ENCODE results near the gene COP1. TPM values are rescaled to one million over a fixed set of nuclear protein-coding genes. Genes with fewer than 3 reads are reported as not detected.

The COP1 gene
- total and polyA plus RNA-seq, 5 experiments from 2014 or later = 32.1 to 47.3 (median 42.7) TPM

GRCh38 chr1:175976865-175977642, 230.0 kb downstream of the COP1 start:
- Mint-ChIP-seq H3K9me3 (peaks cover 0 to 5% (median 0%) of the 10 kb centered on the region in 9 donors), H3K36me3 (peaks cover 8 to 75% (median 47%) of the 10 kb centered on the region in 3 donors), H3K27ac (no peak overlapping the region), H3K4me3 (no peak overlapping the region), H3K4me1 (peaks cover 0 to 8% (median 4%) of the 10 kb centered on the region in 4 donors), H3K27me3 (no peaks in the 10 kb centered on the region)
- no peak for DNase-seq
- POLR2A ChIA-PET = no interaction called here
- no peak for ATAC-seq

GRCh38 chr1:175969231-175969630, 237.9 kb downstream of the COP1 start:
- peaks cover 12 to 44% (median 32%) of the 10 kb centered on the region in 3 donors for H3K36me3 Mint-ChIP-seq
- ATAC-seq (no peak), DNase-seq (no peak)
- H3K9me3 Mint-ChIP-seq = no peaks in the 10 kb centered on the region
- H3K27ac Mint-ChIP-seq = no peak overlapping the region
- no peak overlapping the region for H3K4me3 Mint-ChIP-seq
- no peaks in the 10 kb centered on the region for H3K27me3 Mint-ChIP-seq
- H3K4me1 Mint-ChIP-seq = peaks cover 0 to 3% (median 2%) of the 10 kb centered on the region in 4 donors
- POLR2A ChIA-PET = no interaction called here

GRCh38 chr1:175968486-175969172, 238.5 kb downstream of the COP1 start:
- POLR2A ChIA-PET = no interaction called here
- H3K4me3 Mint-ChIP-seq = no peak overlapping the region
- ATAC-seq (no peak), DNase-seq (no peak)
- H3K4me1 Mint-ChIP-seq = peaks cover 0 to 3% (median 2%) of the 10 kb centered on the region in 4 donors
- no peaks in the 10 kb centered on the region for H3K27me3 Mint-ChIP-seq
- peaks cover 12 to 38% (median 33%) of the 10 kb centered on the region in 3 donors for H3K36me3 Mint-ChIP-seq
- no peaks in the 10 kb centered on the region for H3K9me3 Mint-ChIP-seq
- H3K27ac Mint-ChIP-seq = no peak overlapping the region

- no peak for ATAC-seq
- Mint-ChIP-seq H3K9me3 (no peaks in the 10 kb centered on the region), H3K4me1 (peaks cover 0 to 10% (median 6%) of the 10 kb centered on the region in 4 donors), H3K4me3 (no peak overlapping the region), H3K27me3 (no peaks in the 10 kb centered on the region), H3K36me3 (peaks cover 10 to 47% (median 45%) of the 10 kb centered on the region in 3 donors), H3K27ac (peak overlapping the region in 1 of 10 donors; percentile 1)
- POLR2A ChIA-PET = no interaction called here
- no peak for DNase-seq
These were observed 243.3 kb downstream of the COP1 start for GRCh38 chr1:175963740-175964139.

- ATAC-seq = no peak
- POLR2A ChIA-PET = no interaction called here
- peak overlapping the region in 2 of 10 donors; percentile 24 to 32 for H3K27ac Mint-ChIP-seq
These were observed 246.9 kb downstream of the COP1 start for GRCh38 chr1:175960169-175960568.

GRCh38 chr1:175951627-175952026, 255.5 kb downstream of the COP1 start:
- ATAC-seq (no peak), DNase-seq (no peak)
- H3K9me3 Mint-ChIP-seq = peaks cover 0 to 7% (median 0%) of the 10 kb centered on the region in 9 donors
- peaks cover 22 to 81% (median 73%) of the 10 kb centered on the region in 3 donors for H3K36me3 Mint-ChIP-seq
- H3K4me1 Mint-ChIP-seq = peaks cover 0 to 6% (median 3%) of the 10 kb centered on the region in 4 donors
- no peak overlapping the region for H3K4me3 Mint-ChIP-seq
- POLR2A ChIA-PET = no interaction called here
- H3K27me3 Mint-ChIP-seq = no peaks in the 10 kb centered on the region
- H3K27ac Mint-ChIP-seq = peak overlapping the region in 1 of 10 donors; percentile 12

More at GRCh38 chr1:175960169-175960568, 246.9 kb downstream of the COP1 start:
- no peak for DNase-seq
- Mint-ChIP-seq H3K36me3 (peaks cover 9 to 61% (median 51%) of the 10 kb centered on the region in 3 donors), H3K4me3 (no peak overlapping the region), H3K4me1 (peaks cover 0 to 12% (median 5%) of the 10 kb centered on the region in 4 donors), H3K9me3 (no peaks in the 10 kb centered on the region), H3K27me3 (no peaks in the 10 kb centered on the region)

GRCh38 chr1:175947771-175948170, 259.3 kb downstream of the COP1 start:
- no peak for ATAC-seq
- Mint-ChIP-seq H3K36me3 (peaks cover 29 to 83% (median 82%) of the 10 kb centered on the region in 3 donors), H3K9me3 (peaks cover 0 to 9% (median 2%) of the 10 kb centered on the region in 9 donors), H3K27me3 (no peaks in the 10 kb centered on the region), H3K27ac (peak overlapping the region in 1 of 10 donors; percentile 36), H3K4me3 (no peak overlapping the region), H3K4me1 (peaks cover 0 to 3% (median under 1%) of the 10 kb centered on the region in 4 donors)
- no peak for DNase-seq
- POLR2A ChIA-PET = no interaction called here

GRCh38 chr1:175944591-175944990, 262.5 kb downstream of the COP1 start:
- Mint-ChIP-seq H3K4me3 (no peak overlapping the region), H3K36me3 (peaks cover 45 to 91% (median 88%) of the 10 kb centered on the region in 3 donors), H3K4me1 (peaks cover 0 to 3% (median 0%) of the 10 kb centered on the region in 4 donors), H3K27me3 (no peaks in the 10 kb centered on the region), H3K9me3 (peaks cover 0 to 9% (median 0%) of the 10 kb centered on the region in 9 donors), H3K27ac (no peak overlapping the region)
- ATAC-seq (no peak), DNase-seq (no peak)
- POLR2A ChIA-PET = no interaction called here

- ATAC-seq (no peak), DNase-seq (no peak)
- Mint-ChIP-seq H3K9me3 (peaks cover 0 to 14% (median 8%) of the 10 kb centered on the region in 9 donors), H3K27me3 (no peaks in the 10 kb centered on the region), H3K27ac (no peak overlapping the region), H3K36me3 (peaks cover 43 to 86% (median 85%) of the 10 kb centered on the region in 3 donors), H3K4me3 (peak overlapping the region in 1 of 10 donors; percentile 45), H3K4me1 (peaks cover 0 to 2% (median 0%) of the 10 kb centered on the region in 4 donors)
- POLR2A ChIA-PET = no interaction called here
These were observed 265.9 kb downstream of the COP1 start for GRCh38 chr1:175941164-175941563.

- Mint-ChIP-seq H3K4me1 (peaks cover 0 to 2% (median 0%) of the 10 kb centered on the region in 4 donors), H3K27me3 (no peaks in the 10 kb centered on the region), H3K9me3 (peaks cover 0 to 26% (median 13%) of the 10 kb centered on the region in 9 donors), H3K36me3 (peaks cover 39 to 70% (median 51%) of the 10 kb centered on the region in 3 donors), H3K27ac (peak overlapping the region in 1 of 10 donors; percentile 68), H3K4me3 (peak overlapping the region in 1 of 10 donors; percentile 1)
- POLR2A ChIA-PET = no interaction called here
- ATAC-seq (no peak), DNase-seq (no peak)
These were observed 270.4 kb downstream of the COP1 start for GRCh38 chr1:175936736-175937135.

- H3K9me3 Mint-ChIP-seq = peaks cover 0 to 32% (median 13%) of the 10 kb centered on the region in 9 donors
- POLR2A ChIA-PET = no interaction called here
- no peak overlapping the region for H3K4me3 Mint-ChIP-seq
- H3K27ac Mint-ChIP-seq = peak overlapping the region in 1 of 10 donors; percentile 18
- H3K27me3 Mint-ChIP-seq = no peaks in the 10 kb centered on the region
- DNase-seq (no peak), ATAC-seq (no peak)
- peaks cover 32 to 68% (median 42%) of the 10 kb centered on the region in 3 donors for H3K36me3 Mint-ChIP-seq
- peaks cover 0 to 2% (median 0%) of the 10 kb centered on the region in 4 donors for H3K4me1 Mint-ChIP-seq
These were observed 271.4 kb downstream of the COP1 start for GRCh38 chr1:175935566-175936115.

- H3K27ac Mint-ChIP-seq = no peak overlapping the region
- DNase-seq (no peak), ATAC-seq (no peak)
- POLR2A ChIA-PET = interaction anchor here (0.7 kb wide), 1 partner anchor 1767 kb away, joined by 4 read pairs; no protein-coding TSS in a partner anchor
- peaks cover 0 to 34% (median 13%) of the 10 kb centered on the region in 9 donors for H3K9me3 Mint-ChIP-seq
- no peaks in the 10 kb centered on the region for H3K27me3 Mint-ChIP-seq
- peaks cover 29 to 67% (median 37%) of the 10 kb centered on the region in 3 donors for H3K36me3 Mint-ChIP-seq
- H3K4me1 Mint-ChIP-seq = peaks cover 0 to 2% (median 0%) of the 10 kb centered on the region in 4 donors
- H3K4me3 Mint-ChIP-seq = no peak overlapping the region
These were observed 271.9 kb downstream of the COP1 start for GRCh38 chr1:175935166-175935565.
